T-helper 1 cell (primary cell): ENCODE results near the gene GID8.

Source experiments
- DNase-seq, 5 donors: peaks; one replicate each; pipeline ENCODE4 v3.0.0-alpha.2; 2012 to 2020

GID8 gene

GRCh38 chr20:62905536-62906117 is 32.3 kb upstream of the GID8 start:
- DNase-seq = no peak

GRCh38 chr20:62906209-62906608 is 31.7 kb upstream of the GID8 start:
- no peak for DNase-seq

GRCh38 chr20:62906647-62907375 is 31.1 kb upstream of the GID8 start:
- DNase-seq = no peak

GRCh38 chr20:62907384-62908317 is 30.3 kb upstream of the GID8 start:
- no peak for DNase-seq

GRCh38 chr20:62908971-62909791 is 28.8 kb upstream of the GID8 start:
- no peak for DNase-seq

GRCh38 chr20:62910217-62910766 is 27.7 kb upstream of the GID8 start:
- DNase-seq = no peak

- DNase-seq = no peak
Observed at GRCh38 chr20:62910777-62911497, 27.0 kb upstream of the GID8 start.

GRCh38 chr20:62911701-62912280 is 26.2 kb upstream of the GID8 start:
- no peak for DNase-seq

- no peak for DNase-seq
Observed at GRCh38 chr20:62913043-62913630, 24.8 kb upstream of the GID8 start.

- DNase-seq = no peak
Observed at GRCh38 chr20:62914436-62914835, 23.5 kb upstream of the GID8 start.

- no peak for DNase-seq
Observed at GRCh38 chr20:62914970-62915457, 22.9 kb upstream of the GID8 start.

GRCh38 chr20:62916703-62917476 is 21.1 kb upstream of the GID8 start:
- DNase-seq = no peak

- no peak for DNase-seq
Observed at GRCh38 chr20:62917720-62918119, 20.2 kb upstream of the GID8 start.

- peak in 1 of 5 donors; percentile 77 for DNase-seq
Observed at GRCh38 chr20:62918147-62918546, 19.8 kb upstream of the GID8 start.

GRCh38 chr20:62918831-62919230 is 19.1 kb upstream of the GID8 start:
- DNase-seq = peak in 2 of 5 donors; percentile 34 to 80

GRCh38 chr20:62920039-62920645 is 17.8 kb upstream of the GID8 start:
- no peak for DNase-seq

- DNase-seq = peak; percentile 29 to 63 (median 59)
Observed at GRCh38 chr20:62921119-62921687, 16.7 kb upstream of the GID8 start.

- peak in 3 of 5 donors; percentile 21 to 80 (median 34) for DNase-seq
Observed at GRCh38 chr20:62922451-62922921, 15.5 kb upstream of the GID8 start.
